SJSA1 (cell line): ENCODE data around the gene SLC7A11. TPM values are rescaled to one million over a fixed set of nuclear protein-coding genes. Genes with fewer than 3 reads are reported as not detected.
A peak's percentile ranks its signal among the peaks of the same experiment; 100 is the strongest.

ENCODE experiments used
- DNase-seq, 2 experiments: peaks; one replicate each; pipeline ENCODE4 v3.0.0-alpha.2; 2015 to 2020; ENCODE audit warnings: low spot score in 2 of 2, low read depth in 1 of 2
- H3K27ac ChIP-seq: fragments of 250-450 bp; sonication (Bioruptor Pico); 2 replicates; pipeline ENCODE4 v1.5.1; 2020; ENCODE audit warnings: mild to moderate bottlenecking, moderate library complexity
- H3K27me3 ChIP-seq: fragments of 250-450 bp; sonication (Bioruptor Pico); replicated peaks from 2 replicates; pipeline ENCODE4 v1.5.1; 2020; ENCODE audit warnings: mild to moderate bottlenecking, moderate library complexity
- H3K36me3 ChIP-seq: fragments of 250-450 bp; sonication (Bioruptor Pico); 2 replicates; pipeline ENCODE4 v1.5.1; 2020; ENCODE audit warnings: mild to moderate bottlenecking
- H3K4me1 ChIP-seq: fragments of 250-450 bp; sonication (Bioruptor Pico); replicated peaks from 2 replicates; pipeline ENCODE4 v1.6.1; 2021; ENCODE audit warnings: mild to moderate bottlenecking
- H3K4me3 ChIP-seq: fragments of 250-450 bp; sonication (Bioruptor Pico); 2 replicates; pipeline ENCODE4 v1.5.1; 2020; ENCODE audit warnings: mild to moderate bottlenecking
- H3K9me3 ChIP-seq: fragments of 250-450 bp; sonication (Bioruptor Pico); replicated peaks from 2 replicates; pipeline ENCODE4 v1.5.1; 2020; ENCODE audit warnings: mild to moderate bottlenecking
- total RNA-seq: library from RNA; depleted of rRNA; stranded (reverse); fragments of >200 nt; shearing (Covaris generic); gene quantifications from 2 replicates; pipeline ENCODE4 v1.2.3, GENCODE V29; 2014; rRNA removed

Gene SLC7A11
- total RNA-seq = 33.0 and 45.5 TPM in 2 replicates

- Histone ChIP-seq H3K4me1 (peaks cover 18% of the 10 kb centered on the region), H3K9me3 (no peaks in the 10 kb centered on the region), H3K27ac (peak within 1 kb of the TSS; percentile 96), H3K36me3 (peaks cover 4% of the 10 kb centered on the region; the same call in 1 of the 2 replicates), H3K4me3 (peak within 1 kb of the TSS; percentile 44), H3K27me3 (no peaks in the 10 kb centered on the region)
- DNase-seq = peak; percentile 86 to 91
Measured at GRCh38 chr4:138242076-138242833, at the start of gene SLC7A11. Gene SLC7A11, minus strand, starts transcription at chr4:138242349. Its CDS starts 280 bp downstream, at chr4:138242069.

- Histone ChIP-seq H3K9me3 (no peaks in the 10 kb centered on the region), H3K4me1 (peaks cover 15% of the 10 kb centered on the region), H3K4me3 (no peak overlapping the region), H3K27ac (no peak overlapping the region), H3K27me3 (no peaks in the 10 kb centered on the region), H3K36me3 (no peaks in the 10 kb centered on the region)
- no peak for DNase-seq
Measured at GRCh38 chr4:138291431-138291830, 49.3 kb upstream of the SLC7A11 start.

GRCh38 chr4:138290805-138291204 lies 48.7 kb upstream of the SLC7A11 start:
- DNase-seq = no peak
- H3K4me1 ChIP-seq = peaks cover 15% of the 10 kb centered on the region
- H3K4me3 ChIP-seq = no peak overlapping the region
- no peaks in the 10 kb centered on the region for H3K9me3 ChIP-seq
- no peak overlapping the region for H3K27ac ChIP-seq
- no peaks in the 10 kb centered on the region for H3K36me3 ChIP-seq
- H3K27me3 ChIP-seq = no peaks in the 10 kb centered on the region

GRCh38 chr4:138279286-138279685 lies 37.1 kb upstream of the SLC7A11 start:
- Histone ChIP-seq H3K36me3 (no peaks in the 10 kb centered on the region), H3K9me3 (no peaks in the 10 kb centered on the region), H3K4me3 (no peak overlapping the region), H3K4me1 (peaks cover 31% of the 10 kb centered on the region), H3K27ac (no peak overlapping the region), H3K27me3 (no peaks in the 10 kb centered on the region)
- DNase-seq = no peak

- DNase-seq = no peak
Measured at GRCh38 chr4:138277133-138277532, 35.0 kb upstream of the SLC7A11 start.

GRCh38 chr4:138275963-138276621 lies 33.9 kb upstream of the SLC7A11 start:
- Histone ChIP-seq H3K36me3 (no peaks in the 10 kb centered on the region), H3K27ac (peak overlapping the region; percentile 92), H3K4me3 (no peak overlapping the region), H3K27me3 (no peaks in the 10 kb centered on the region), H3K4me1 (peaks cover 31% of the 10 kb centered on the region), H3K9me3 (no peaks in the 10 kb centered on the region)
- DNase-seq = peak; percentile 73 to 82

More at GRCh38 chr4:138277133-138277532, 35.0 kb upstream of the SLC7A11 start:
- H3K9me3 ChIP-seq = no peaks in the 10 kb centered on the region
- peaks cover 31% of the 10 kb centered on the region for H3K4me1 ChIP-seq
- H3K36me3 ChIP-seq = no peaks in the 10 kb centered on the region
- peak overlapping the region; percentile 92 for H3K27ac ChIP-seq
- no peak overlapping the region for H3K4me3 ChIP-seq
- H3K27me3 ChIP-seq = no peaks in the 10 kb centered on the region

- Histone ChIP-seq H3K36me3 (no peaks in the 10 kb centered on the region), H3K4me1 (peaks cover 36% of the 10 kb centered on the region), H3K4me3 (no peak overlapping the region), H3K9me3 (no peaks in the 10 kb centered on the region), H3K27ac (peak overlapping the region; percentile 92), H3K27me3 (no peaks in the 10 kb centered on the region)
- DNase-seq = no peak
Measured at GRCh38 chr4:138275216-138275615, 33.1 kb upstream of the SLC7A11 start.

- H3K4me3 ChIP-seq = no peak overlapping the region
- no peaks in the 10 kb centered on the region for H3K36me3 ChIP-seq
- peak overlapping the region; percentile 18 for H3K27ac ChIP-seq
- no peaks in the 10 kb centered on the region for H3K27me3 ChIP-seq
- H3K4me1 ChIP-seq = peaks cover 27% of the 10 kb centered on the region
- DNase-seq = peak in 1 of 2 experiments; percentile 40
- no peaks in the 10 kb centered on the region for H3K9me3 ChIP-seq
Measured at GRCh38 chr4:138269175-138269574, 27.0 kb upstream of the SLC7A11 start.

GRCh38 chr4:138267835-138268234 lies 25.7 kb upstream of the SLC7A11 start:
- Histone ChIP-seq H3K36me3 (no peaks in the 10 kb centered on the region), H3K4me3 (no peak overlapping the region), H3K27me3 (no peaks in the 10 kb centered on the region), H3K27ac (no peak overlapping the region), H3K4me1 (peaks cover 27% of the 10 kb centered on the region), H3K9me3 (no peaks in the 10 kb centered on the region)
- no peak for DNase-seq

GRCh38 chr4:138266948-138267347 lies 24.8 kb upstream of the SLC7A11 start:
- Histone ChIP-seq H3K4me1 (peaks cover 27% of the 10 kb centered on the region), H3K4me3 (no peak overlapping the region), H3K27ac (no peak overlapping the region), H3K36me3 (no peaks in the 10 kb centered on the region), H3K9me3 (no peaks in the 10 kb centered on the region), H3K27me3 (no peaks in the 10 kb centered on the region)
- DNase-seq = no peak

GRCh38 chr4:138263247-138263816 lies 21.2 kb upstream of the SLC7A11 start:
- no peak for DNase-seq
- no peaks in the 10 kb centered on the region for H3K36me3 ChIP-seq
- no peak overlapping the region for H3K27ac ChIP-seq
- no peak overlapping the region for H3K4me3 ChIP-seq
- H3K4me1 ChIP-seq = peaks cover 16% of the 10 kb centered on the region
- no peaks in the 10 kb centered on the region for H3K27me3 ChIP-seq
- H3K9me3 ChIP-seq = no peaks in the 10 kb centered on the region

- no peaks in the 10 kb centered on the region for H3K9me3 ChIP-seq
- H3K36me3 ChIP-seq = no peaks in the 10 kb centered on the region
- peaks cover 12% of the 10 kb centered on the region for H3K4me1 ChIP-seq
- no peaks in the 10 kb centered on the region for H3K27me3 ChIP-seq
- no peak overlapping the region for H3K4me3 ChIP-seq
- DNase-seq = no peak
- no peak overlapping the region for H3K27ac ChIP-seq
Measured at GRCh38 chr4:138262469-138262868, 20.3 kb upstream of the SLC7A11 start.

GRCh38 chr4:138262030-138262429 lies 19.9 kb upstream of the SLC7A11 start:
- Histone ChIP-seq H3K36me3 (no peaks in the 10 kb centered on the region), H3K27me3 (no peaks in the 10 kb centered on the region), H3K27ac (no peak overlapping the region), H3K4me1 (peaks cover 12% of the 10 kb centered on the region), H3K9me3 (no peaks in the 10 kb centered on the region), H3K4me3 (no peak overlapping the region)
- DNase-seq = no peak

GRCh38 chr4:138259824-138260223 lies 17.7 kb upstream of the SLC7A11 start:
- no peak for DNase-seq
- peaks cover 17% of the 10 kb centered on the region for H3K4me1 ChIP-seq
- H3K36me3 ChIP-seq = no peaks in the 10 kb centered on the region
- no peaks in the 10 kb centered on the region for H3K9me3 ChIP-seq
- peak overlapping the region; percentile 28 for H3K27ac ChIP-seq
- H3K4me3 ChIP-seq = no peak overlapping the region
- H3K27me3 ChIP-seq = no peaks in the 10 kb centered on the region
